ENCODE results near the gene SAMD3. TPM values are rescaled to one million over a fixed set of nuclear protein-coding genes. Genes with fewer than 3 reads are reported as not detected.
A peak's percentile ranks its signal among the peaks of the same experiment; 100 is the strongest.
"Not testable (repeated sequence)": the region's sequence is repeated elsewhere in the genome, so short reads cannot be mapped to it uniquely, and the experiment has no call there.

SAMD3 gene
- total RNA-seq, 1 experiment from 2014 or later, result not detected

DNA sequence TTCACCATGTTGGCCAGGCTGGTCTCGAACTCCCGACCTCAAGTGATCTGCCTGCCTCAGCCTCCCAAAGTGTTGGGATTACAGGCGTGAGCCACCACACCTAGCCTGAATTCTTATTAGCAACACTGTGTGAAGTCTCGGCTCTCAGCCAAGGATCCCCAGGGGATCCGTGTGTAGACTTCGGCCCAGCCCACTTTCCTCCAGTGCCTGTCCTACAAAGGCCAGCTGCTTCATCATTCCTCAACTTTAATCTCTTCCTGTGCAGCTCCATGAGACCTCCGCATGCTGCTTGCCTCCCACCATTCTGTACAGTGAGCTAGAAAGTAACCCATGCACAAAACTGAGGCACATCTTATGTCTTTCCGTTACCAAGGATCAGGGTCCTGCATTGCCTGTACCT is 71.8 kb downstream of the SAMD3 start:
- no peak for DNase-seq (ENCODE audit: low read depth)
- in situ Hi-C loops (cut with HindIII; ENCODE audit: low pct_unique_long_range_greater_than_20kb, low sequenced_read_pairs), result no loop called here

GRCh38 chr6:130149016-130149415 is 73.7 kb downstream of the SAMD3 start:
- DNase-seq (ENCODE audit: low read depth); in situ Hi-C loops (cut with HindIII; ENCODE audit: low pct_unique_long_range_greater_than_20kb, low sequenced_read_pairs): not testable (repeated sequence)

DNA sequence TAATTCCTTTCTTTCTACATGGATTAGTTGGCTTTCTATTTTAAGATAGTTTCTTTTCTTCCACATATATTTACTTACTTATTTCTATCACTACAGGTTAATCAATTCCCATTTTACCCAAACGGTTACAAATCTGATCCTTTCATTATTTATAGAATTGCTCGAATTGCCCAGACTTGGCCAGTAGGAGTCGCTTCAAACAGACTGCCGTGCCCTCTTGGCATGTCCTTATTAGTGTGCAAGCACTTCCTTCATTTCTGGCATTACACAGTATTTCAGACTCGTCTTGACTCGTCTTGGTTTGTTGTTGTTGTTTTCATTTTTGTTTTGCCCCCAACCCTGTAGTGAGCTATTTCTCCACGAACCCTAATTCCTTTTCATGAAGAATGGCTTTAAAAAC is 74.6 kb downstream of the SAMD3 start:
- DNase-seq (ENCODE audit: low read depth), result no peak
- in situ Hi-C loops (cut with HindIII; ENCODE audit: low pct_unique_long_range_greater_than_20kb, low sequenced_read_pairs), result no loop called here

DNA sequence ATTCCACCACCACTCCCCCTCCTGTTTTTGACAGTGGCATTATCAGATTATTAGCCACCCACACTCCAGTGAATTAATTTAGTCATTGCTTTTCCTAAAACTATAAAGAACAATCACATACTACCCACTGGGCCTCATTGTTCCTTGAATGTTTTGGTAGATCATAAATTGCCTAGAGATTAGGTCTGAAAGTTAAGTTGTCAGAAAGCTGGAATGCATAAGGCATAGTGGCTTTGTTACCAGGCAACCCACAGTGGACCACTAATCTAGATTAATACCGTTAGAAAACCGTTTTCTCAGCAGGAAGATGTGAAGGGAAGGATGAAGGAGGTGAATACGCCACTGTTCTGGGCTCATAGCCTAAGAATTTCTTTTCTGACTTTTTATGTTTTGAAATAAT is 75.6 kb downstream of the SAMD3 start:
- DNase-seq (ENCODE audit: low read depth), result no peak
- in situ Hi-C loops (cut with HindIII; ENCODE audit: low pct_unique_long_range_greater_than_20kb, low sequenced_read_pairs), result no loop called here

GRCh38 chr6:130143709-130144108 is 79.0 kb downstream of the SAMD3 start:
- no peak for DNase-seq (ENCODE audit: low read depth)
- in situ Hi-C loops (cut with HindIII; ENCODE audit: low pct_unique_long_range_greater_than_20kb, low sequenced_read_pairs), result no loop called here

DNA sequence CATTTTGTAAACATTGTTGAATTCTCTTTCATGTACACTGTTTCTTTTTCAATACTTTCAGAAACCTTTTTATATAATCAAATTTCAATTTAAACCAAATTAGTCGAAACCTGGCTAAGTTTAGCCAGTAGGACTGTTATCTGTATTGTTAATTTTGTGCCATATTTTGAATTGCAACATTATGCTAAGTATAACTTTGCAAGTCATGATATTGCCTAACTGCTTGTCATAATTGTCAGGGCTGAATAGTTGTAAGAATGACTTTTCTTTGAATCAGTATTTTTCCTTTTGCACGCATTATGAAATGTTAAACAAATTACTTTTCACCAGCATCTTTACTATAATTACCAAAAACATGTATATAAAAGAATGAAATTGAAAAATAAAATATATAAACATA is 82.7 kb downstream of the SAMD3 start:
- no peak for DNase-seq (ENCODE audit: low read depth)
- in situ Hi-C loops (cut with HindIII; ENCODE audit: low pct_unique_long_range_greater_than_20kb, low sequenced_read_pairs), result no loop called here

GRCh38 chr6:130138909-130139242 is 83.9 kb downstream of the SAMD3 start:
- in situ Hi-C loops (cut with HindIII; ENCODE audit: low pct_unique_long_range_greater_than_20kb, low sequenced_read_pairs), result no loop called here

DNA sequence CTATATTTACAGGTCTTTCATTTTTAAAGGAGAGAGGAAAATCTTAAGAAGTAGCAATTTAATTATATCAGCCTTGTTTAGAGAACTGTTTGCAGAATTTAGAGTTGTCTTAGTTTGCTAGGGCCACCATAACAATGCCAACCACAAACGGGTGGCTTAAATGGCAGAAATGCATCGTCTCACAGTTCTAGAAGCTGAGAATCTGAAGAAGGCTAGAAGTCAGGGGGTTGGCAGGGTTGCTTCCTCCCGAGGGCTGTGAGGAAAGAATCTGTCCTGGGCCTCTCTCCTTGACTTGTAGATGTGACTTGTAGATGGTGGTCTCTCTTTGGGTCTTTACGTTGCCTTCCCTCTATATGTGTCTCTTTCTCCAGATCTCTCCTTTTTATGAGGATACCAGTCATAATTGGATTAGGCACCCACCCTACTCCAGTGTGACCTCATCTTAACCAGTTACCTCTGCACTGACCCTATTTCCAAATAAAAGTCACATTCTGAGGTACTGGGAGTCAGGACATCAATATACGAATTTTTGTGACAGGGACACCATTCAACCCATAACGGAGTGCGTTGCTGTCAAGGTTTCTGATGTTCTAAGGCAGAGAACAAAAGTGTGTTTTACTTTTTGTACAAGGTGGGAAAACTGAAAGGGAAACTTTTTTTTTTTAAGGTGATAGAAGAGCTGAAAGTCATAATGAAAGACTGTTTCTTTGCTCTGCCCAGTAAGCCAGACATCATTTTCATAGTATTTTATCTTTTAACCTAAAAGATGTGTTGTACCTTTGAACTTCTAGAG is 84.4 kb downstream of the SAMD3 start:
- in situ Hi-C loops (cut with HindIII; ENCODE audit: low pct_unique_long_range_greater_than_20kb, low sequenced_read_pairs), result no loop called here

More at GRCh38 chr6:130138909-130139242, 83.9 kb downstream of the SAMD3 start:
- DNase-seq (ENCODE audit: low read depth), result no peak

GRCh38 chr6:130136798-130137197 is 86.0 kb downstream of the SAMD3 start:
- in situ Hi-C loops (cut with HindIII; ENCODE audit: low pct_unique_long_range_greater_than_20kb, low sequenced_read_pairs), result no loop called here
- peak; percentile 48 for DNase-seq (ENCODE audit: low read depth)

More for the DNA sequence above, 84.4 kb downstream of the SAMD3 start:
- no peak for DNase-seq (ENCODE audit: low read depth)

DNA sequence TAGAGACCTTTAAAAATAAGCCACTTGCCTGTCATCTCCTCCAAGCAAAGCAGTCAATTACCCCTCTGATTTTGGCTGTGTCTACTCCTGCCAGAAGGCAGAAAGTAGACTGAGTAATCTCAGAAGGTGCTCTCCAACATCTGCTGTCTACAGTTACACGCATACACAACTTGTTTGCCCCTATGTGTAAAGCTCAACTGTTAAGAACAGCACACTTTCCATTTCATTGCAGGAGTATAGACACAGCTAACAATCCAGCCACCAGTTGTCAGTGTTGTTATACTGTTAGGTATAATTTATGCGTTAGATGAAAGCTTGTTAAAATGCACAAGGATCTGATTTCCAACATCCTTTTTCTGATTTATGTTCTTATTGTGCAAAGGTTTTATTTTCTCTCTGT is 88.2 kb downstream of the SAMD3 start:
- no peak for DNase-seq (ENCODE audit: low read depth)
- in situ Hi-C loops (cut with HindIII; ENCODE audit: low pct_unique_long_range_greater_than_20kb, low sequenced_read_pairs), result no loop called here

- in situ Hi-C loops (cut with HindIII; ENCODE audit: low pct_unique_long_range_greater_than_20kb, low sequenced_read_pairs), result no loop called here
- no peak for DNase-seq (ENCODE audit: low read depth)
Observed at GRCh38 chr6:130132286-130132701, 90.5 kb downstream of the SAMD3 start.

DNA sequence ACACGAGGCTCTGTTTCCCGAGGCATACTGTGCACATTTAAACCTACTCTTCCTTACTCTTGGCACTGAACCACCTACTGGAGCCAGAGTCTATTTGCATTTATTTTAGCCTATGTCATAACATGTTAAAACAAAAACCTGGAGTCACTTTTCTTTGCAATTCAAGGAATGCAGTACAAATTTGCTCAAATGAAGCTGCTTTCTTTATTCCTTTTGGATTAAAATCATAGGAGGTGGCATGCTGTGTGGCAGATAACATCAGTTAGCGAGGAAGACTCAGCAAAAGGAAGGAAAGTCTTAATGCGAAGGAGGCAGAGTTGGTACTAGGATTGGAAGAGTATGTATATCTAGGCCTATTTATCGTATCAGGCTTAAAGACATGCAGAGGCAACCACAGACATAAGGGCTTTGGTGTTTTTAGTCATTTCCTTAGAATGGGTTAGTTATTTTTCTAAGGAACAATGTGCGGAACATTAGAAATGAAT is 92.9 kb downstream of the SAMD3 start:
- no peak for DNase-seq (ENCODE audit: low read depth)
- in situ Hi-C loops (cut with HindIII; ENCODE audit: low pct_unique_long_range_greater_than_20kb, low sequenced_read_pairs), result no loop called here

DNA sequence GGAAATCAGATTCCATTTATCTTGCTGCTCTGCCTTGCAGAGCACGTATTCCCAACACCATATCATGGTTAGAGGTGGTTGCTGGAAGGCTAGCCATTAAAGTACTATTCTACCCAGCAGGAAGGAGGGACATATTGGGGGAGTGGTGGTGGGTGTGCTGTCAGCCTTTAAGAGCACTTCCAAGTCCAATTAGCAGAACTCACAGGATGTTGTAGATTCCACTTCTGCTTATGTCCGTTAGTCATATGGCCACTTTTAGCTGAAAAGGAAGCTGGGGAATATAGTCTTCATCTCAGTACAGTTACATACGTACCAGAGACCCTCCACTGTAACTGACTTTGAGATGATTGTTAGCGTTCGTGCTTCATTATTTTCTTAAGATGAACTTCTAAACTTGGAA is 94.4 kb downstream of the SAMD3 start:
- in situ Hi-C loops (cut with HindIII; ENCODE audit: low pct_unique_long_range_greater_than_20kb, low sequenced_read_pairs), result no loop called here
- DNase-seq (ENCODE audit: low read depth), result no peak

- in situ Hi-C loops (cut with HindIII; ENCODE audit: low pct_unique_long_range_greater_than_20kb, low sequenced_read_pairs), result no loop called here
- no peak for DNase-seq (ENCODE audit: low read depth)
Observed at GRCh38 chr6:130127195-130127594, 95.6 kb downstream of the SAMD3 start.

- no peak for DNase-seq (ENCODE audit: low read depth)
- in situ Hi-C loops (cut with HindIII; ENCODE audit: low pct_unique_long_range_greater_than_20kb, low sequenced_read_pairs), result no loop called here
Observed at GRCh38 chr6:130122243-130122642, 100.5 kb downstream of the SAMD3 start.

- in situ Hi-C loops (cut with HindIII; ENCODE audit: low pct_unique_long_range_greater_than_20kb, low sequenced_read_pairs), result no loop called here
- no peak for DNase-seq (ENCODE audit: low read depth)
Observed at GRCh38 chr6:130120731-130121130, 102.0 kb downstream of the SAMD3 start.

GRCh38 chr6:130119211-130119610 is 103.5 kb downstream of the SAMD3 start:
- in situ Hi-C loops (cut with HindIII; ENCODE audit: low pct_unique_long_range_greater_than_20kb, low sequenced_read_pairs), result no loop called here
- no peak for DNase-seq (ENCODE audit: low read depth)

DNA sequence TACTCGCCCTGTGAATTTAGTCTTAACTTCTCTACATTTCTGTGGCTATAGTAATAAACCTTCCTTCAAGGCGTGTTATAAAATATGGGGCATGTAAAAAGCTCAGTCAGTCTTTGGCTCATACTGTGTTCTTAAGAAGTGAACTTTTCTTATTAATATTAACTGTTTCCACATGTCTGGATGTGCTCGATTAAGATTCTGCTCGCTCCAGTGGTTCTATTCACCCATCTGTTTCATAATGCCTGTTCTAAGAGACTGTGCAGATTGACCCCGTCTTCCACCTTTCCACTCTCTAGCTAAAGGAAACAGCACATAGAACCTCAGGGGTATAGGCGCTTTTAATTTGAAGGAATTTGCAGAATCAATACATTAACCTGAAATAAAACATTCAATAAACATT is 104.5 kb downstream of the SAMD3 start:
- in situ Hi-C loops (cut with HindIII; ENCODE audit: low pct_unique_long_range_greater_than_20kb, low sequenced_read_pairs), result no loop called here
- DNase-seq (ENCODE audit: low read depth), result peak; percentile 23

DNA sequence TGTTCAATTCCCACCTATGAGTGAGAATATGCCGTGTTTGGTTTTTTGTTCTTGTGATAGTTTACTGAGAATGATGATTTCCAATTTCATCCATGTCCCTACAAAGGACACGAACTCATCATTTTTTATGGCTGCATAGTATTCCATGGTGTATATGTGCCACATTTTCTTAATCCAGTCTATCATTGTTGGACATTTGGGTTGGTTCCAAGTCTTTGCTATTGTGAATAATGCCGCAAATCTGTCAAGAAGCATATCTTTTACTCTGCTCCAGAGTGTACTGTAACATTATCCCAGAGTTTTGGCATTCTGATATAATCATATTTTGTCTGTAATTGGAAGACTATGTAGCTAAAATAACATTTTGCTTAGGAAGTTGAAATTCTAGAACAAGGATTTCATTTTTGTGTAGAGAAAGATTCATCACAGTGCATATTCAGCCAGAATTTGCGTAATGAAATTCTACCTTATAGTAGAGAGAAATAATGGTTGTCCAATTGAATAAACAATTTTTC is 105.5 kb downstream of the SAMD3 start:
- DNase-seq (ENCODE audit: low read depth); in situ Hi-C loops (cut with HindIII; ENCODE audit: low pct_unique_long_range_greater_than_20kb, low sequenced_read_pairs): not testable (repeated sequence)

DNA sequence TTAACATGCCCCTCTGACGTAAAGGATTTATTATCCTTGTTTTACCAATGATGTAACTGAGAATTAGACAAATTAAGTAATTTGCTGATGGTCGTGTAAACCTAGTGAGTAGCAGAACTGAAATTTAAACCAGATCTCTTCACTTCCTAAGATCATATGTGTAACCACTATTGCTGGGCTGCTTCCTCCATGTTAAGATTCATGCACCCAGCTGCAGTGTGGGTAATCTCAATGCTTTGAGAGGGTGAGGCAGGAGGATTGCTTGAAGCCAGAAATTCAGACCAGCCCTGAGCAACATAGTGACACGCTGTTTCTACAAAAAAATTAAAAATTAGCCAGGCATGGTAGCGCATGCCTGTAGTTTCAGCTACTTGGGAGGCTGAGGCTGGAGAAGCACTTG is 106.5 kb downstream of the SAMD3 start:
- in situ Hi-C loops (cut with HindIII; ENCODE audit: low pct_unique_long_range_greater_than_20kb, low sequenced_read_pairs), result no loop called here
- DNase-seq (ENCODE audit: low read depth), result no peak
